HS-27A (cell line): ENCODE measurements around the gene C1orf159.

Experiments used
- DNase-seq: peaks from one replicate; pipeline ENCODE4 v3.0.0-alpha.2; 2012; ENCODE audit warnings: low read depth, missing footprints

Gene C1orf159

DNA sequence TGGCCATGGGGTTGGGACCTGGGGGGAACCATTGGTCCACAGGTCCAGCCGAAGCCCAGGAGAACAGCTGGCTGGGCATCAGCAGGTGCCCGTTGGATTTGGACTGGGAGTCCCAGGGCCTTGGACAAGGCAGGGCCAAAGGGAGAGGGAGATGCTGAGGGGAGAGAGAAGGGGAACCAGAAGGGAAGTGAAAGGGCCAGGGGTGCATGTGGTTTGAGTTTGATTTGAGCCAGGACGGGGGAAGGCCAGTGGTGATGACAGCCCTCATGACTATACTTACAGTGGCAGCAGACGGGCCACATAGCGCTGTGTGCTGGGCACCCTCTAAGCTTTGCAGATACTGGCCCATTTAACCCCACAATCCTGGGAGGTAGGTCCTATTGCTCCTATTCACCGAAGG lies 77.2 kb downstream of the C1orf159 start:
- no peak for DNase-seq

- no peak for DNase-seq
These were observed 78.2 kb downstream of the C1orf159 start for GRCh38 chr1:1037366-1038327.

DNA sequence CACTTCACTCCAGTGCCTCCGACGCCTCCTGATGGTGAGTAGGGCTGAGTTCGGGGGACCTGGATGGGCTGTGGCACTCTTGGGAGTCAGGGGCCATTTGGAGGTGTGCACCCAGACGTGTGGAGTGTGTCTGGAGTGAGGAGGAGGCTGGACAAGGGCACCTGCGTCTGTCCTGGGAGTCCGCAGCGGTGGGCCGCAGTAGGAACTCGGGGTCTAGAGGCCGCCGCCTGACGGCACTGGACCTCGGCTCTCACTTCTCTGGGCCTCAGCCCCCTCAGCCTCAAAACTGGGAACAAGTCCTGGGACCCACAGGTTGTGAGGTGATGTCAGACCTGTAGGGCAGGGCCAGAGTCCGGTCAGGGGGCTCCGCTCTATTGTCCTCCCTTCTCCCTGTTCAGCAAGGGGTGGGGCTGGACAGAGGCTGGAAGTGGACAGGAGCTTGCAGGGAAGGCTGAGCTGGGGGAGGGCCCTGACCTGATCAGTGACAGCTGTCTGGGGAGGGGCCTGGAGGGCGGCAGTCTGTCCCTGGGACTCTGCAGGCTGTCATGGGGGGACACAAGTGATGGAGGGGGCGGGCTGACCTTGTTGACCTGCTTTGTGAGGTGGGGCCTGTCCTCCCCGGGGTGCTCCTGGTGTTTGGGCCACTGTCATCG lies 80.5 kb downstream of the C1orf159 start:
- DNase-seq: no peak

DNA sequence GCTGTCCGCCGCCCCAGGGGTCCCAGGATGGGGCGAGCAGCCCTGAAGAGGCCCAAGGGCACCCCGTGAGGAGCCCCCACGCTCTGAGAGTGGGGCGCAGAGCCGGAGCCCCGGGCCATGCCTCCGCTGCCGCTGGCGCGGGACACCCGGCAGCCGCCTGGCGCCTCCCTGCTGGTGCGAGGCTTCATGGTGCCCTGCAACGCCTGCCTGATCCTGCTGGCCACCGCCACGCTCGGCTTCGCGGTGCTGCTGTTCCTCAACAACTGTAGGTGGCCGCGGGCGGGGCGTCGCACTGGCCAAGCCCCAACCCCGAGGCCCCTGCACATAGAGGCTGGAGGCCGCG lies 81.5 kb downstream of the C1orf159 start:
- no peak for DNase-seq

GRCh38 chr1:1033731-1034438 lies 82.0 kb downstream of the C1orf159 start:
- no peak for DNase-seq

- no peak for DNase-seq
These were observed 82.8 kb downstream of the C1orf159 start for GRCh38 chr1:1033009-1033587.

GRCh38 chr1:1032424-1032823 lies 83.5 kb downstream of the C1orf159 start:
- DNase-seq: no peak
